Stimulated activated CD8-positive, alpha-beta memory T cell treated with anti-CD3 and anti-CD28 coated beads, Interleukin-4, amount 100 ng/mL, for 24 hours (primary cell): ENCODE data around the gene PDGFD.

Experiments used
- DNase-seq: peaks from one replicate; pipeline ENCODE4 v3.0.0-alpha.2; 2020; ENCODE audit warnings: low read depth

The PDGFD gene

GRCh38 chr11:104164028-104164520 lies at the start of gene PDGFD:
Gene PDGFD (minus strand): TSS chr11:104164147.
- DNase-seq: peak; percentile 30

GRCh38 chr11:104206936-104207335 lies 43.0 kb upstream of the PDGFD start:
- DNase-seq: no peak

- DNase-seq: no peak
Measured at GRCh38 chr11:104205838-104206237, 41.9 kb upstream of the PDGFD start.

- DNase-seq: no peak
Measured at GRCh38 chr11:104200688-104201087, 36.7 kb upstream of the PDGFD start.

- DNase-seq: no peak
Measured at GRCh38 chr11:104199053-104199452, 35.1 kb upstream of the PDGFD start.

- DNase-seq: no peak
Measured at GRCh38 chr11:104198576-104198975, 34.6 kb upstream of the PDGFD start.

GRCh38 chr11:104191124-104191523 lies 27.2 kb upstream of the PDGFD start:
- no peak for DNase-seq

- DNase-seq: no peak
Measured at GRCh38 chr11:104183593-104183992, 19.6 kb upstream of the PDGFD start.

GRCh38 chr11:104175769-104176168 lies 11.8 kb upstream of the PDGFD start:
- no peak for DNase-seq

GRCh38 chr11:104169091-104169490 lies 5.1 kb upstream of the PDGFD start:
- no peak for DNase-seq

- no peak for DNase-seq
Measured at GRCh38 chr11:104165014-104165413, 1.1 kb upstream of the PDGFD start.

- DNase-seq: no peak
Measured at GRCh38 chr11:104163100-104164027, 583 bp downstream of the PDGFD start.

GRCh38 chr11:104161751-104162450 lies 2.0 kb downstream of the PDGFD start:
- no peak for DNase-seq

- DNase-seq: no peak
Measured at GRCh38 chr11:104159356-104159755, 4.6 kb downstream of the PDGFD start.

GRCh38 chr11:104155375-104155774 lies 8.6 kb downstream of the PDGFD start:
- no peak for DNase-seq

GRCh38 chr11:104154296-104154695 lies 9.7 kb downstream of the PDGFD start:
- DNase-seq: no peak

GRCh38 chr11:104152941-104153505 lies 10.9 kb downstream of the PDGFD start:
- no peak for DNase-seq

- no peak for DNase-seq
Measured at GRCh38 chr11:104151404-104152204, 12.3 kb downstream of the PDGFD start.

- no peak for DNase-seq
Measured at GRCh38 chr11:104148706-104149105, 15.2 kb downstream of the PDGFD start.

- DNase-seq: no peak
Measured at GRCh38 chr11:104148074-104148473, 15.9 kb downstream of the PDGFD start.

GRCh38 chr11:104146943-104147342 lies 17.0 kb downstream of the PDGFD start:
- DNase-seq: no peak

GRCh38 chr11:104146421-104146820 lies 17.5 kb downstream of the PDGFD start:
- no peak for DNase-seq
